NK-92 (cell line): ENCODE data around the gene NPIPB4.
"Not testable (repeated sequence)": the region's sequence is repeated elsewhere in the genome, so short reads cannot be mapped to it uniquely, and the experiment has no call there.

Source experiments
- DNase-seq: peaks from one replicate; lab custom pipeline; 2025; ENCODE audit not compliant: unreplicated experiment; lab: John Stamatoyannopoulos, UW

The NPIPB4 gene

DNA sequence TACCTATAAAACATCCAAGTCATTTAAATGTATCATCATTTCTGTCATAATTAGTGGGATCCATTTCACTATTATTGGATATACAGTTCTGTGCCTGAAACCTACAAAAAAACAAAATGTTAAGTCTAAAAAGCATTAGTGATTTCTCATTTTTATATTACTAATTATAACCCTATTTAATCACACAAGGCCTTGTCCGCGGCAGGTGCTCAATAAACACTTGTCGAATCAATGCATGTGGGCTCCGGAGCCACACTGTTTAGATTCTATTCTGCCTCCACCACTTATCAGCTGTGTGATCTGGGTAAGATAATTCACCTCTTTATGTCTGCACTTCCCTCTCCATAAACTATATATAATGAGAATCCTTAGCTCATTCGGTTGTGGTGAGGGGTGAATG is at the start of gene NPIPB4:
NPIPB4 (minus strand) TSS at position 101 of the 400 bp plus-strand sequence. CDS start 378 bp downstream, outside the sequence.
- not testable (repeated sequence) for DNase-seq

DNA sequence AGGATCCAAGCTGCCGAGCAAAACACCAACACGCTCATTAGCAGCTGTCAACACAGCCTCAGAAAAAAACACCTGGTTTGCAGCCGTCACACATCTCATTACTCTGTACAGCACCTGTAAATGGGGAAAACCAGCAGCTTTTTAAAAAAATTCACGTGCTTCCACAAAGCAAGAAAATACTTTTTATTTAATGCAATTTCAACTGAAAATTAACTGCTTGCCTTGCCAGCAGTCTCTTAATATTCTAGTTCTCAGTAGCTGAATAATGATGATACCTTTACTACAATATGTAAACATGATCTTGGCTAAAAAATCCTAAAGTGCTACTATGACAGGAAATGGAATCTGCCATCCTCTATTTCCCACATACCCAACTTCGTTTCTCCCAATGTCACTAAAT is 41.4 kb upstream of the NPIPB4 start:
- DNase-seq = not testable (repeated sequence)

DNA sequence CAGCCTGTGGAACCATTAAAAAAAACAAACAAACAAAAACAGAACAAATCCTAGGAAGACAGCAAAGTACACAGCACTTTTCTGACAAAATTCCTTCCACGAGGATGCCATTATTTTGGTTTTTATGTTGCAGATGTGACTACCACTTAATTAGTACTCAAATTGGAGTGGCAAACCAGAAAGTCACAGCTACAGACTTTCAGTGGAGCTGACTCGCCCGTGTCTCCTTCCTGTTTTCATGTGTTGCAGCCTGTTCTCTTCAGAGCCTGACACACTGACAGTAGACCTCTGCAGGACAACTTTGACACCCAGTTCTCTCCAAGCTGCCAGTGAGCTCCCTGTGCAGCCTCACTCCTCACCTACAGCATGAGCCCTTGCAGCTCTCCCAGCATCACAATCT is 24.4 kb upstream of the NPIPB4 start:
- not testable (repeated sequence) for DNase-seq

DNA sequence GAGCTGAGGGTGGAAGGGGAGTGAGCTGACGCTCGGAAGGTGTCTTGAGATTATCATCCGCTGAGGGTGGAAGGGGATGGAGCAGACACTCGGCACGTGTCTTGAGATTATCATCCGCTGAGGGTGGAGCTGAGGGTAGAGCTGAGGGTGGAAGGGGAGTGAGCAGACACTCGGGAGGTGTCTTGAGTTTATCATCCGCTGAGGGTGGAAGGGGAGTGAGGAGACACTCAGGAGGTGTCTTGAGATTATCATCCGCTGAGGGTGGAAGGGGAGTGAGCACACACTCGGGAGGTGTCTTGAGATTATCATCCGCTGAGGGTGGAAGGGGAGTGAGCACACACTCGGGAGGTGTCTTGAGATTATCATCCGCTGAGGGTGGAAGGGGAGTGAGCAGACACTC is 20.4 kb downstream of the NPIPB4 start:
- DNase-seq = not testable (repeated sequence)

DNA sequence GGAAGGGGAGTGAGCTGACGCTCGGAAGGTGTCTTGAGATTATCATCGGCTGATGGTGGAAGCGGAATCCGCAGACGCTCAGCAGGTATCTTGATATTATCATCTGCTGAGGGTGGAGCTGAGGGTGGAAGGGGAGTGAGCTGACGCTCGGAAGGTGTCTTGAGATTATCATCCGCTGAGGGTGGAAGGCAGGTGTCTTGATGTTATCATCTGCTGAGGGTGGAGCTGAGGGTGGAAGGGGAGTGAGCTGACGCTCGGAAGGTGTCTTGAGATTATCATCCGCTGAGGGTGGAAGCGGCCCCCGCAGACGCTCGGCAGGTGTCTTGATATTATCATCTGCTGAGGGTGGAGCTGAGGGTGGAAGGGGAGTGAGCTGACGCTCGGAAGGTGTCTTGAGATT is 21.2 kb downstream of the NPIPB4 start:
- not testable (repeated sequence) for DNase-seq

DNA sequence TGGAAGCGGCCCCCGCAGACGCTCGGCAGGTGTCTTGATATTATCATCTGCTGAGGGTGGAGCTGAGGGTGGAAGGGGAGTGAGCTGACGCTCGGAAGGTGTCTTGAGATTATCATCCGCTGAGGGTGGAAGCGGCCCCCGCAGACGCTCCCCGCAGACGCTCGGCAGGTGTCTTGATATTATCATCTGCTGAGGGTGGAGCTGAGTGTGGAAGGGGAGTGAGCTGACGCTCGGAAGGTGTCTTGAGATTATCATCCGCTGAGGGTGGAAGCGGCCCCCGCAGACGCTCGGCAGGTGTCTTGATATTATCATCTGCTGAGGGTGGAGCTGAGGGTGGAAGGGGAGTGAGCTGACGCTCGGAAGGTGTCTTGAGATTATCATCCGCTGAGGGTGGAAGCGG is 21.8 kb downstream of the NPIPB4 start:
- not testable (repeated sequence) for DNase-seq

DNA sequence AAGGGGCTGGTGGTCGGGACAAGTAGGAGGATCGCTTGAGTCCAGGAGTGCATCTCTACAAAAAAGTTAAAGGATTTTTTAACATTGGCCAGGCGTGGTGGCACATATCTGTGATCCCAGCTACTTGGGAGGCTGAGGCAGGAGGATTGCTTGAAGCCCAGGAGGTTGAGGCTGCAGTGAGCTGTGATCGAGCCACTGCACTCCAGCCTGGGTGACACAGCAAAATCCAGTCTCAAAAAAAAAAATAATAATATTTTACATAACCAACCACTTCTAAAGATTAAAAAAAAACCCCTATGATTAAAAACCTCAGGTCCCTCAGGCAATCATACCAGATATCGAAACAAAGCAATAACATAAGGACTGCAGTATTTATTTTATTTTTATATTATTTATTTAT is 23.3 kb downstream of the NPIPB4 start:
- not testable (repeated sequence) for DNase-seq

DNA sequence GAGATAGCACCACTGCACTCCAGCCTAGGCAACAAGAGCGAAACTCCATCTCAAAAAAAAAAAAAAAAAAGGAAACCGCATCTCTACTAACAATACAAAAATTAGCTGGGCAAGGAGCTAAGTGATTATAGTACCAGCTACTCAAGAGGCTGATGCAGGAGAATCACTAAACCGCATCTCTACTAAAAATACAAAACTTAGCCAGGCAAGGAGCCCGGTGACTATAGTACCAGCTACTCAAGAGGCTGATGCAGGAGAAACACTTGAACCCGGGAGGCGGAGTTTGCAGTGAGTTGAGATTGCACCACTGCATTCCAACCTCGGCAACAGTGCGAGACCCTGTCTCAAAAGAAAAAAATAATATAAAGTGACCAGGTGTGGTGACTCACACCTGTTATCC is 27.6 kb downstream of the NPIPB4 start:
- DNase-seq = not testable (repeated sequence)

DNA sequence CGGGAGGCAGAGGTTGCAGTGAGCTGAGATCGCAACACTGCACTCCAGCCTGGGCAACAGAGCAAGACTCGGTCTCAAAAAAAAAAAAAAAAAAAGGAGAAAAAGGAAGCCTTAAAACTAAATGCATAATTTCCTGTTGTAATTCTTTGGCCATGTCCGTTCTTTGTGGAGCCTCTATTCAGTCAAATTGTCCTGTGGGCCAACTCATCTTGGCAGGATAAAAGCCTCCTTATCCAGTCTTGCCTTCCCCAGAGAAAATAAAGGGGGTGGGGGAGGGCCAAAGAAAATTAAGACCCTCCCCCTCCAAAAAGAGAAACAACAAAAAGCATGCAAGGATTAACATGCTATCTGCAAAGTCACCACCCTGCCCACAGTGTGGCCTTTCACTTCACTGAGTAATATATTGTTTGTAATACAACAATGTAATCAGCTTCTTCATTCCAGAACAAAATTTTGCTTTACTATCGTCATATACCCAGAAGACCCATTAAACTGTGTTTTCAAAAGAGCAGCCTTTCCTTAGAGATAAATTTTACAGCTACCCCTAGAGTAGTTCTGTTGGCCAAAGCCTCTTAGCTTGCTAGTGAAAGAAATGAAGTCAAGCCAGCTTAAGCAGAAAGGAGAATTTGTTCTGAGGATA is 31.4 kb downstream of the NPIPB4 start:
- not testable (repeated sequence) for DNase-seq

DNA sequence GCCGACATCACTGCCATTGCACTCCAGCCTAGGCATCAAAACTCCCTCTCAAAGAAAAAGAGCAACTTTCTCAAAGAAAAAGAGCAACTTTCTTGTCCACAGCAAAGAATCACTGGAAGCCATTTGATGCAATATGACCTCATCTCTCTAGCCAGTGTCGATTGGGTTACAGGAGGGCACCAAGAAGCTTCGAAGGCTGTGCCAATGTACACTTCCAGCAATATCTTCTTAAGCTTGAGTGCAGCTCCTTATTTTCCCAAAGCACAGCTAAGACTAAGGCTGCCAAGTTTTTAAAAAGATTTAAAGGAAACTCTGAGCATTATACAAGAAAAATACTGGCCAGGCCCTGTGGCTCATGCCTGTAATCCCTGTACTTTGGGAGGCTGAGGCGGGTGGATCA is 32.0 kb downstream of the NPIPB4 start:
- not testable (repeated sequence) for DNase-seq

DNA sequence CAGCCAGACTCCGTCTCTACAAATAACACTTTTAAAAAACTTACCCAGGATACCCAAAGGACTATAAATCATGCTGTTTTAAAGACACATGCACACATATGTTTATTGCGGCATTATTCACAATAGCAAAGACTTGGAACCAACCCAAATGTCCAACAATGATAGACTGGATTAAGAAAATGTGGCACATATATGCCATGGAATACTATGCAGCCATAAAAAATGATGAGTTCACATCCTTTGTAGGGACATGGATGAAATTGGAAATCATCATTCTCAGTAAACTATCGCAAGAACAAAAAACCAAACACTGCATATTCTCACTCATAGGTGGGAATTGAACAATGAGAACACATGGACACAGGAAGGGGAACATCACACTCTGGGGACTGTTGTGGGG is 34.3 kb downstream of the NPIPB4 start:
- DNase-seq = not testable (repeated sequence)

DNA sequence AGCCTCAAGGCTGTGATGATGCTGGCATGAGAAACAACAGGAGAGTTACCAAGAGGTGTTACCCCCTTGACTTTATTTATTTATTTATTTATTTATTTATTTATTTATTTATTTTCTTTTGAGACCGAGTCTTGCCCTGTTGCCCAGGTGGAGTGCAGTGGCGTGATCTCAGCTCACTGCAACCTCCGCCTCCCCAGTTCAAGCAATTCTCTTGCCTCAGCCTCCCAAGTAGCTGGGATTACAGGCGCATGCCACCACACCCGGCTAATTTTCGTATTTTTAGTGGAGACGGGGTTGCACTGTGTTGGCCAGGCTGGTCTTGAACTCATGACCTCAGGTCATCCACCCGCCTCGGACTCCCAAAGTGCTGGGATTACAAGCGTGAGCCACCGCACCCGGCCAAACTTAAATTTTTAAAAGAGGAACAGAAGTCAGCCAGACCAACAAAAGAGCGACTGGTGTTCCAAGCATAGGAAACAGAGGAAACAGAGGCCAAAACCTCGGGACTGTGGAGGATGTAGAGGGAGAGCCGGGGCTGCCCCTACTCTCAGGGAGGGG is 36.6 kb downstream of the NPIPB4 start:
- not testable (repeated sequence) for DNase-seq

DNA sequence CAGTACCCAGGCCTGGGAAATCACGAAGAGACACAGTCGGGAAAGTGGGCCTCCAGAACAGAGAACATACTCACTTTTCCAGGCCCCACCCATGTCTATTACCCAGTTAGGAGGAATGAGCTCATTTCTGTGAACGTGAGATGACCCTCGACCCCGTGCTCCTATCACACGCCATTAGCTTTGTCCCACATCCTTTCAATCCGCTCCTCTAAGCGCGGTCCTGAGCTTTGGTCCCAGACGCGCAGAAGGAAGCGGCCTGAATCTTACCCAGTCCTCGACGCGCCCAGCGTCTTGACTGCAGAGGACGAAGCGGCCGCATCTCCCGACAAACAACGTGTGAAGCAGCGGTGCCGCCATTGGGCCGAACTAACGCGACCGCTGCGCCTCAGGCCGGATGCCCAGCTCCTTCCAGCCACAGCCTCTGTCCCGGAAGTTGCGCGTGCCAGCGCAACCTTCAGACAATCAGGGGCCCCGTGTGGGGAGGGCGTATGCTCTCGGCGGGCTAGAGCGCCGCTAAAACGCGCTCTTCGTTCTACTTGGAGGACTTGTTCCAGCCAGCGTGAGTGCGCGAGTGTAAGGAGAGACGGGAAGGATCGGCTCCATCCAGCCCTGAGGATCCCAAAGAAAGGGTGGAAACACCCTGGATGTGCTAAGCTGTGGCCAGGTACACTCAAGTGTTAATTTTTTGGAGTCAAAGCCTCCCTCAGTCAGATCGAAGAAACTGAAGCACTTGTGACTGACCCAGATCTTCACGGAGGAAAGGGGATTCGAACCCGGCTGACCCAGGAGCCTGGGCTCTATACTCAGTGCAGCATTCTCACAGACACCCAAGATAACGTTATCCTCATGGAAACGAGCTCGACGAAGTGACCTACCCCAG is 37.3 kb downstream of the NPIPB4 start:
- DNase-seq = not testable (repeated sequence)

DNA sequence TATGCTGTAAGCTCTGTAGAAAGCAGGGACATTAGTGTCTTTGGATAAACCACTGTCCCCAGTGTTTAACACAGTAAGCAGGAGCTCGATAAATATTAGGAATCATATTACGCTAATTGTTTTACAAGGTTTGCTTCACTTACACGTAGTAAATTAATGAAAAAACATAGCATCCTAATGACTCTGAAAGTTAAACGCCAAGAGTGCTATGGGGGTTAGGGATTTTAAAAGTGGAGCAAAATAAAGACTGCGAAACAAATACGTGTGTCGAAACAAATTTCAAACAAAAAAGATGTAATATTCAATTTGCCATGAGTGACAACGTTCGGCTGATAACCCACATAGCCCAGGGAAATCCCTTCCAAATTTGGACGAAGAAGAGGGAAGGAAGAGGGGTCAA is 37.9 kb downstream of the NPIPB4 start:
- DNase-seq = not testable (repeated sequence)

DNA sequence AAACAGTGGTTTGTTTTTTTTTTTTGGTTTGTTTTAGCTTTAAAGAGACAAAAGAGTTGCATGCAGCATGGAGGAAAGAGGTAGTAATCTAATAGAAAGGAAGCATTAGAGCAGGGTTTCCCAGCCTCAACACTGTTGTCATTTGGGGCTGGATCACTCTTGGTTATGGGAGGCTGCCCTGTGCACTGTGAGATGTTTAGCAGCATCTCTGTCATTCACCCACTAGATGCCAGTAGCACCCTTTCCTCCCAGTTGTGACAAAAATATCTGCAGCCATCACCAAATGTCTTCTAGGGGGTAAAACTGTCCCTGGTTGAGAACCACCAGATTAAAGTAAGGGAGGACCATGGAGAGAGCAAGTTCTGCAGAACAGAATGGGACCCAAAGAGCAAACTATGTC is 40.5 kb downstream of the NPIPB4 start:
- not testable (repeated sequence) for DNase-seq

DNA sequence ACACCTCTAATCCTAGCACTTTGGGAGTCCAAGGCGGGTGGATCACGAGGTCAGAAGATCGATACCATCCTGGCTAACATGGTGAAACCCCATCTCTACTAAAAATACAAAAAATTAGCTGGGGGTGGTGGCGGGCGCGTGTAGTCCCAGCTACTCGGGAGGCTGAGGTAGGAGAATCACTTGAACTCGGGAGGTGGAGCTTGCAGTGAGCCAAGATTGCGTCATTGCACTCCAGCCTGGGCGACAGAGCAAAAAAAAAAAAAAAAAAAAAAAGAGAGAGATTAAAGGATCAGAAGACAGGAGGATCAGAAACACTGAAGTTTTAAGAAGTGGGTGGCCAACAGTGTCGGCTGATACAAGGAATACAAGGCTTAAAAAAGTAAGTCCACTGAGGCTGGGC is 41.9 kb downstream of the NPIPB4 start:
- not testable (repeated sequence) for DNase-seq

DNA sequence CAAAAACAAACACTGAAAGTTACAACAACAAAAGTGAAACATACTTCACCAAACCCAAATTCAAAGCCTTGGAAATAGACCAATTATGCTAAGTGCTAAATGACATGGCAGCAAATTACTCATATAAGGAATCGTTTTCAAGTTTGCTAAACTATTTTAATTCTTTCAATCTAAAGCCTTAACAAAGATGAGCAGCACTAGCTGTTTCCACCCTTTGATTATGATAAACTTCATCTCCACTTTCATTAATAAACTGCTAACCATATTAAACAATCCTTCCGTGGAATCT is 55.2 kb downstream of the NPIPB4 start:
- not testable (repeated sequence) for DNase-seq

DNA sequence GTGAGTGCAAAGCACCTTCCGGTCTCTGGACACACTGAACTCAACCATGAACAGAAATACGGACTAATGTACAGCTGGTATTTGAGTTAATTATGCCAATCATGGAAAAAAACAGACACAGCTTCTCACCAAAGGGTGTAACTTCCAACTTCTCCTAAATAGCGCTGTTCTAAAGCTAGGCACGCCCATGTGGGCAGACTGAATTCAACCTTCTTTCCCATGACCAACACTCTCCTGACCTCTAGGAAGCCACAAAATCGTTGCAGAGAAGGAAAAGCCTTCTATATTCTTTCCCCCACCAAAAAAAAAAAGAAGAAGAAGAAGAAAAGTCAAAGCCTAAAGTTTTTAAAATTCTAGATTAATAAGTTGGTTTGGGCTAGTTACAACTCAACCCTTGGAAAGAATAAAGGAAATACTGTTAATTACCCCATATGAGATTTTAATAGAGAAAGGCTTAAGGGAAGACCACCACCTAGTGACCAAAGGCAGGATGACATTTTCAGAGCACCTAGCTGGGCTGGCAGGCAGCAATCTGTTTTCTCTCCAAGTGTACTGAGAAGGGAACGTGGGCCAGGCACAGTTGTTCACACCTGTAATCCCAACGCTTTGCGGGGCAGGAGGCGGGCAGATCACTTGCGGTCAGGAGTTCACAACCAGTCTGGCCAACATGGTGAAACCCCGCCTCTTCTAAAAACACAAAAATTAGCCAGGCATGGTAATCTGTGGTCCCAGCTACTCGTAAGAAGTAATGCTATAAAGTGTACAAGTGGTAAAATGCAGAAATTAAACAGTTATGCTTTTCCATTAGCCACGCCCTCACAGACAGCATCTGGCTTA is 55.8 kb downstream of the NPIPB4 start:
- not testable (repeated sequence) for DNase-seq

DNA sequence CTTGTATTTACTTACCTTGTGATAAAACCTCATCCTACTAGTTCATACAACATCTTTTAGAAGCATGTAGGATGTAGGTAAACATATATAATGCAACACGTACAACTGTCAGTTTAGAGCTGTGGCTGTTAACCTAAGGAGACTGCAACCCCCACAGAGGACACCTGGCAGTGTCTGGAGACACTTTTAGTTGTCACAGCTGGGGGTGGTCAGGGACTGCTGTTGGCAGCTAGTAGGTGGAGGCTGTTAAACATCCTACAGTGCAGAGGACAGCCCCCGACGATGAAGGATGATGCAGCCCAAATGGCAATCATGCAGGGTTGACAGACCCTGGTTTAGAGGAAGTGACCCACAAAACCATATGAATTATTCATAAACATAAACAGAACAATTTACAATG is 59.0 kb downstream of the NPIPB4 start:
- DNase-seq = not testable (repeated sequence)

DNA sequence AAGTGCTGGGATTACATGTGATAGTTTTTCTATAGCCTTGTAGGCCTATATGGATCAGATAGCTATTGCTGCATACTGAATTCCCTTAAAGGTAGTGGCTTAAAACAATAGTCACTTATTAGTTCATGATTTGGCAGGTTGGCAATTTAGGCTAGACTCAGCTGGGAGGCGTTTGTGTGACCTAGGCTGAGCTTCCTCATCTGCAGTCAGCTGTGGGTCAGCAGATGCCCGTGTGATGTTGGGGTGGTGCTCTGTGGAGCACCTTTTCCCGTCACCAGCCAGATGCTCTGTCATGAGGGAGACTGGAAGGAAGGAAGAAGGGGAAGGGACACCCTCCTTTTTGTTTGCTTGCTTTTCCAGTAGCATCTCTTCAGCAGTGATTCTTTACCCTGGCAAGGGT is 64.2 kb downstream of the NPIPB4 start:
- not testable (repeated sequence) for DNase-seq

DNA sequence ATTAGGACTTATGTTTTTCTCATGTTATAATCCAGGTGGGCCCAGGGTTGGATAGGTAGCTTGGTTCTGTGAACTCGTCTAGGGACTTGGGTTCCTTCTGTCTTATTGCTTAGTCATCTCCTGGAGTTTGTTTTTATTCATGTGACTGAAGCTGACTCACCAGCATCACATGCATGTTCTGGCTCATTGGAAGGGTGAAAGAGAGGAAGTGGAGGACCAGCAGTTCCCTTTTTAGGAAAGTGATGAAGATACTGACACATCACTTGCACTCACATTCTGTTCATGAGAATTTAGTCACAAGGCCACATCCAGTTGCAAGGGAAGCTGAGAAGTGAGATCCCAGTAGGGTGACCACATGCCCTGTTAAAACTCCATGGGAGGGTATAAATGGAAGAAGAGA is 67.0 kb downstream of the NPIPB4 start:
- DNase-seq = not testable (repeated sequence)
